ENCODE data around the gene IGSF9.

- TF ChIP-seq CTCF (IDR thresholded peaks at IDR 0.05; ENCODE audit: low read length) (peak; percentile 100; the same call in 1 of the 2 replicates), EZH2 (optimal IDR thresholded peaks at IDR 0.05; ENCODE audit: low read depth, low read length) (no peak)
Observed at GRCh38 chr1:159891275-159892157, 53.9 kb downstream of the IGSF9 start.

Measured in MM.1S (cell line).